Body of pancreas (tissue), 4 donors: ENCODE results near the gene CCDC124.

Experiments used
- POLR2A ChIP-seq, 3 donors: fragments of 450-650 bp; IDR thresholded peaks; one replicate each; pipeline ENCODE4 v1.6.1; 2016; ENCODE audit warnings: antibody characterized with exemption in 3 of 3, mild to moderate bottlenecking in 2 of 3
- TF ChIP-seq, protein P1 (sequence below), 7 experiments: fragments of 450-650 bp in 4 of 7; fragments of 200-600 bp in 3 of 7; sonication (generic) in 3 of 7; IDR thresholded peaks; one replicate each; pipeline ENCODE4 v1.5.1; 2016 to 2019; ENCODE audit warnings: antibody characterized with exemption in 7 of 7

DNA sequence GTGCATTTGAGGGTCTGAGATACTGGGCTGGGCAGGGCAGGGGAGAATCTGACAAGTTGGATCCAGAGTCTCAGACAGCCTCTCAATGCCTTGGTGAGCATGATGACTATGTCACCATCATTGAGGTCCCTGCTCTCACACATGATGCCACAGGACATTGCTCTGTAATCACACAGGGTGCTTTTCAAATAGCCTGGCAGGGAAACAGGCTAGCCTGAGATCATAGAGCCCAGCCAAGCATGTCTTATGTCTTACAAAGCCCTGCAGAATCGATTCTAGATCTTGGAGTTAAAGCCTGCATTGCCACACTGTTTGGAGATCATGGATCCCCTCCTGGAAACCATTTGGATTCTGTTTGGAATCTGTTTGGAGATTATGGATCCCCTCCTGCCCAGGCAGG lies 39.4 kb downstream of the CCDC124 start:
- TF ChIP-seq, protein P1, sequence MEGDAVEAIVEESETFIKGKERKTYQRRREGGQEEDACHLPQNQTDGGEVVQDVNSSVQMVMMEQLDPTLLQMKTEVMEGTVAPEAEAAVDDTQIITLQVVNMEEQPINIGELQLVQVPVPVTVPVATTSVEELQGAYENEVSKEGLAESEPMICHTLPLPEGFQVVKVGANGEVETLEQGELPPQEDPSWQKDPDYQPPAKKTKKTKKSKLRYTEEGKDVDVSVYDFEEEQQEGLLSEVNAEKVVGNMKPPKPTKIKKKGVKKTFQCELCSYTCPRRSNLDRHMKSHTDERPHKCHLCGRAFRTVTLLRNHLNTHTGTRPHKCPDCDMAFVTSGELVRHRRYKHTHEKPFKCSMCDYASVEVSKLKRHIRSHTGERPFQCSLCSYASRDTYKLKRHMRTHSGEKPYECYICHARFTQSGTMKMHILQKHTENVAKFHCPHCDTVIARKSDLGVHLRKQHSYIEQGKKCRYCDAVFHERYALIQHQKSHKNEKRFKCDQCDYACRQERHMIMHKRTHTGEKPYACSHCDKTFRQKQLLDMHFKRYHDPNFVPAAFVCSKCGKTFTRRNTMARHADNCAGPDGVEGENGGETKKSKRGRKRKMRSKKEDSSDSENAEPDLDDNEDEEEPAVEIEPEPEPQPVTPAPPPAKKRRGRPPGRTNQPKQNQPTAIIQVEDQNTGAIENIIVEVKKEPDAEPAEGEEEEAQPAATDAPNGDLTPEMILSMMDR (IDR thresholded peaks at IDR 0.05) = no peak
- no peak for TF ChIP-seq POLR2A (IDR thresholded peaks at IDR 0.05)
